Measurements from ENCODE around the gene ICAM5. TPM values are rescaled to one million over a fixed set of nuclear protein-coding genes. Genes with fewer than 3 reads are reported as not detected.

Gene ICAM5
- total RNA-seq, 4 donors from 2014 or later = 0.23 to 0.45 (median 0.37) TPM

GRCh38 chr19:10293637-10294367 is 4.0 kb downstream of the ICAM5 start:
- intact Hi-C loops (cut with DNase I) = no loop called here
- no peak overlapping the region for H3K4me3 ChIP-seq
- TF ChIP-seq POLR2AphosphoS5 (IDR thresholded peaks at IDR 0.05) (no peak), CTCF (IDR thresholded peaks at IDR 0.05) (no peak), POLR2A (IDR thresholded peaks at IDR 0.05; ENCODE audit: low read depth) (no peak), EP300 (IDR thresholded peaks at IDR 0.05) (no peak)
- DNase-seq (ENCODE audit: extremely low spot score) = no peak
- peaks cover 16 to 100% (median 82%) of the 10 kb centered on the region in 4 donors for H3K27me3 ChIP-seq
- WGBS = 32% methylated on average over 33 of the region's 49 CpGs
- H3K4me1 ChIP-seq = peaks cover 46 to 75% (median 71%) of the 10 kb centered on the region in 4 donors
- H3K36me3 ChIP-seq = no peaks in the 10 kb centered on the region
- H3K9me3 ChIP-seq = no peaks in the 10 kb centered on the region
- no peak overlapping the region for H3K27ac ChIP-seq (replicated peaks in 1 of 4)

- DNase-seq (ENCODE audit: extremely low spot score) = no peak
- H3K4me3 ChIP-seq = no peak overlapping the region
- H3K4me1 ChIP-seq = peaks cover 41 to 70% (median 65%) of the 10 kb centered on the region in 4 donors
These were observed 4.6 kb downstream of the ICAM5 start for GRCh38 chr19:10294368-10294697.

GRCh38 chr19:10295305-10295846 is 5.6 kb downstream of the ICAM5 start:
- Histone ChIP-seq H3K27me3 (peaks cover 16 to 99% (median 66%) of the 10 kb centered on the region in 4 donors), H3K4me1 (peaks cover 31 to 60% (median 55%) of the 10 kb centered on the region in 4 donors), H3K36me3 (no peaks in the 10 kb centered on the region), H3K27ac (replicated peaks in 1 of 4) (no peak overlapping the region), H3K9me3 (no peaks in the 10 kb centered on the region), H3K4me3 (peak overlapping the region; percentile 25 to 47 (median 34))
- WGBS = under 1% methylated on average over 29 of the region's 48 CpGs
- no peak for DNase-seq (ENCODE audit: extremely low spot score)
- TF ChIP-seq POLR2AphosphoS5 (IDR thresholded peaks at IDR 0.05) (no peak), POLR2A (IDR thresholded peaks at IDR 0.05; ENCODE audit: low read depth) (no peak), EP300 (IDR thresholded peaks at IDR 0.05) (no peak), CTCF (IDR thresholded peaks at IDR 0.05) (no peak)
- intact Hi-C loops (cut with DNase I) = no loop called here

More at GRCh38 chr19:10294368-10294697, 4.6 kb downstream of the ICAM5 start:
- Histone ChIP-seq H3K27ac (replicated peaks in 1 of 4) (no peak overlapping the region), H3K36me3 (no peaks in the 10 kb centered on the region), H3K27me3 (peaks cover 16 to 99% (median 76%) of the 10 kb centered on the region in 4 donors), H3K9me3 (no peaks in the 10 kb centered on the region)
- 25% methylated on average over 11 of the region's 25 CpGs for WGBS
- intact Hi-C loops (cut with DNase I) = no loop called here
- TF ChIP-seq POLR2AphosphoS5 (IDR thresholded peaks at IDR 0.05) (no peak), EP300 (IDR thresholded peaks at IDR 0.05) (no peak), POLR2A (IDR thresholded peaks at IDR 0.05; ENCODE audit: low read depth) (no peak), CTCF (IDR thresholded peaks at IDR 0.05) (no peak)

GRCh38 chr19:10295847-10296591 is 6.3 kb downstream of the ICAM5 start:
- WGBS = 9% methylated on average over 15 of the region's 58 CpGs
- Histone ChIP-seq H3K9me3 (no peaks in the 10 kb centered on the region), H3K27ac (replicated peaks in 1 of 4) (no peak overlapping the region), H3K4me3 (peak overlapping the region; percentile 25 to 47 (median 34)), H3K4me1 (peaks cover 24 to 53% (median 49%) of the 10 kb centered on the region in 4 donors), H3K36me3 (no peaks in the 10 kb centered on the region), H3K27me3 (peaks cover 12 to 93% (median 60%) of the 10 kb centered on the region in 4 donors)
- intact Hi-C loops (cut with DNase I) = no loop called here
- TF ChIP-seq CTCF (IDR thresholded peaks at IDR 0.05) = no peak
- TF ChIP-seq EP300 (IDR thresholded peaks at IDR 0.05) = no peak
- no peak for TF ChIP-seq POLR2AphosphoS5 (IDR thresholded peaks at IDR 0.05)
- no peak for TF ChIP-seq POLR2A (IDR thresholded peaks at IDR 0.05; ENCODE audit: low read depth)
- no peak for DNase-seq (ENCODE audit: extremely low spot score)
